Stimulated activated CD8-positive, alpha-beta memory T cell treated with anti-CD3 and anti-CD28 coated beads, Interleukin-7, amount 100 ng/mL, for 48 hours (primary cell): ENCODE measurements around the gene TMUB1.

ENCODE experiments used
- DNase-seq, 2 donors: peaks; one replicate each; pipeline ENCODE4 v3.0.0-alpha.2; 2020; ENCODE audit warnings: low read depth in 1 of 2; ENCODE audit errors: extremely low read depth in 1 of 2

The TMUB1 gene

GRCh38 chr7:151083071-151083823 lies at the start of gene TMUB1:
TSS of gene TMUB1 (minus strand) at chr7:151083493. CDS start at chr7:151082563, 930 bp downstream.
- DNase-seq, result peak; percentile 70 to 80

- DNase-seq, result no peak
Measured at GRCh38 chr7:151132461-151133205, 49.3 kb upstream of the TMUB1 start.

GRCh38 chr7:151131592-151132293 lies 48.5 kb upstream of the TMUB1 start:
- DNase-seq, result no peak

GRCh38 chr7:151131224-151131591 lies 47.9 kb upstream of the TMUB1 start:
- no peak for DNase-seq

GRCh38 chr7:151130741-151131157 lies 47.5 kb upstream of the TMUB1 start:
- DNase-seq, result no peak

GRCh38 chr7:151129960-151130591 lies 46.8 kb upstream of the TMUB1 start:
- no peak for DNase-seq

GRCh38 chr7:151129117-151129959 lies 46.0 kb upstream of the TMUB1 start:
- no peak for DNase-seq

GRCh38 chr7:151128716-151129115 lies 45.4 kb upstream of the TMUB1 start:
- no peak for DNase-seq

GRCh38 chr7:151128144-151128543 lies 44.9 kb upstream of the TMUB1 start:
- no peak for DNase-seq

- DNase-seq, result no peak
Measured at GRCh38 chr7:151126491-151127137, 43.3 kb upstream of the TMUB1 start.

- DNase-seq, result no peak
Measured at GRCh38 chr7:151125846-151126481, 42.7 kb upstream of the TMUB1 start.

GRCh38 chr7:151125470-151125845 lies 42.2 kb upstream of the TMUB1 start:
- no peak for DNase-seq

GRCh38 chr7:151124899-151125399 lies 41.7 kb upstream of the TMUB1 start:
- no peak for DNase-seq

- DNase-seq, result no peak
Measured at GRCh38 chr7:151124481-151124880, 41.2 kb upstream of the TMUB1 start.

- DNase-seq, result peak; percentile 50 to 59
Measured at GRCh38 chr7:151123822-151124464, 40.6 kb upstream of the TMUB1 start.

- no peak for DNase-seq
Measured at GRCh38 chr7:151123158-151123821, 40.0 kb upstream of the TMUB1 start.

- no peak for DNase-seq
Measured at GRCh38 chr7:151122796-151123157, 39.5 kb upstream of the TMUB1 start.

- no peak for DNase-seq
Measured at GRCh38 chr7:151122276-151122675, 39.0 kb upstream of the TMUB1 start.
